Stimulated activated effector memory CD8-positive, alpha-beta T cell treated with anti-CD3 and anti-CD28 coated beads, Interleukin-12 subunit alpha, Interleukin-12 subunit beta, amount 100 ng/mL, for 72 hours (primary cell): ENCODE measurements around the gene PEX14.
A peak's percentile ranks its signal among the peaks of the same experiment; 100 is the strongest.

Experiments
- ATAC-seq: fragments of 150-1000 bp; cut with Tn5 transposase; 2 replicates; pipeline ENCODE4 v1.10.0; 2021
- DNase-seq, 2 donors: peaks; one replicate each; pipeline ENCODE4 v3.0.0; 2021 to 2022; ENCODE audit warnings: low spot score in 2 of 2
- H3K27ac Mint-ChIP-seq: one replicate; pipeline ENCODE4 v1.8.0; 2022; ENCODE audit warnings: mild to moderate bottlenecking, mixed read lengths
- H3K36me3 Mint-ChIP-seq: one replicate; pipeline ENCODE4 v1.8.0; 2022; ENCODE audit warnings: mild to moderate bottlenecking, mixed read lengths
- H3K4me1 Mint-ChIP-seq: one replicate; pipeline ENCODE4 v1.8.0; 2022; ENCODE audit warnings: mixed read lengths
- H3K4me3 Mint-ChIP-seq: one replicate; pipeline ENCODE4 v1.8.0; 2022; ENCODE audit warnings: mild to moderate bottlenecking, mixed read lengths
- H3K9me3 Mint-ChIP-seq: one replicate; pipeline ENCODE4 v1.8.0; 2022; ENCODE audit warnings: mixed read lengths

The PEX14 gene

DNA sequence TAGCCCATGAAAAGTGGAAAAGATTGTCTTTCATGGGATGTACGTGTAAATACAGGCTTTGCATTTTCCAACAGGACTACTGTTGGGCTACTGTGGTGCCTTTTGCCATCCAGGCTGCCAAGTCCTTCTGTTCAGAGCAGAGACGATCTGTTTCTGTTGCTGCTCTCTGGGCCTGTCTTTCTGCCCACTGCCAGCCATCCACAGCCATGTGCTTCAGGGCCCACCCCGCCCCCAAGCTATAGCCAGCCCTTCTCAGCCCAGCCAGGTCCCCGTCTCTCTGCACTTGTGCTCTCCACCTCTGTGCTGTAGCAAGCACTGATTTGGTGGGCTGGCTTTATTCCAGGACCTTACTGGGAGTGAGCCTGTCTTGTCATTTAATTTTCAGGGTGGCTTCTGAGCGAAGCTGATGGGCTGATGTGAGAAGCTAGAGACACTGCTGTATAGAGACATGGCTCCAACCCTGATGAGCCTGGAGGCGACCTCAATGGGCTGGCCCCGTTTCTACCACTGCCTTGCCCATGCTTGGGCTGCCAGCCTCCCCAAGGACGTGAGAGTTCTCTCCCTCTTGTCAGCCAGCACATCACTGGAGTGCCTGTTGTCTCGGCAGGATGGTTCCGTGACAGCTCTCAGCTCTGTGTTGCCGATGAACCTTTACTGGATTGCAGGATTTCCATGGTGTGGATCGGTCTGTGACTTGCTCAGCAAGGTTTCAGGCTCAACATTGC is 137.8 kb downstream of the PEX14 start:
- H3K4me3 Mint-ChIP-seq = no peak overlapping the region
- H3K9me3 Mint-ChIP-seq = no peaks in the 10 kb centered on the region
- peaks cover 7% of the 10 kb centered on the region for H3K36me3 Mint-ChIP-seq
- H3K4me1 Mint-ChIP-seq = peaks cover 11% of the 10 kb centered on the region
- DNase-seq (no peak), ATAC-seq (no peak)
- no peak overlapping the region for H3K27ac Mint-ChIP-seq

DNA sequence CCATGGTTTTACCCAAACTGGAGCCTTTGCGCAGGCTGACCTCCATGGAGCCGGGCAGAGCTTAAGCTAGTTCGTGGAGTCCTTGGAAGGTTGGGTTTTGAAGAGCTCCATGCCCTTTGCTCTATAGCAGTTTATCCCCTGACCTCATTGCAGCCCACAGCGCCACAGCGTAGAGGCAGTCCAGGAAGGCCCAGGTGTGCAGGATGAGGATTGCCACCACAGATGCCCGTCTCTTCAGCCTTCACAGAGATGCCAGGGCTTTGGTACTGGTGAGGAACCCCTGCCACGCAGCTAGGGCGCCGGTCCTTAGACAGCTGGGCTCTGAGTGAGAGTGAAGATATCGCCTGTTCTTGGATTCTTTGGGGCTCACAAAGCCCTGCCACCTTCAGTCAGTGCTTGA is 138.6 kb downstream of the PEX14 start:
- H3K36me3 Mint-ChIP-seq = peaks cover 7% of the 10 kb centered on the region
- H3K4me1 Mint-ChIP-seq = peaks cover 11% of the 10 kb centered on the region
- ATAC-seq (no peak), DNase-seq (no peak)
- H3K4me3 Mint-ChIP-seq = no peak overlapping the region
- H3K9me3 Mint-ChIP-seq = no peaks in the 10 kb centered on the region
- no peak overlapping the region for H3K27ac Mint-ChIP-seq

DNA sequence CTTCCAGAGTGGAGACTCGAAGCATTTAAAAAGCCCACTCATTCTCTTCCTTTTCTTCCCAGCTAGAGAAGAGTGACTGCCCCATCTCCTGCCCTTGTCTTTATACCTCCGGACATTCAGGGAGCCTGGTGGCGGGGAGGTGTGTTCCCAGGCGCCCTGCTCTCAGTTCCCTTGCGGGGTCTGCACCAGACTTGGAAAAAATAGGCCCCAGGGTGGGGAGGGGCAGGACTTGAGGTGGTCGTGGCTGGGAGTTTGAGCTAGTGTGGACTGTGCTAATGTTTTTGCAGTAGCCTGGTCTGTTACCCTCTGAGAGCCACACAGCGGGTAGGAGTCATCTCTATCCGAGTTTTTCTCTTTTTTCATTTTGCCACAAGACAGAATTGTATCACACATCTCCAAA is 139.1 kb downstream of the PEX14 start:
- Mint-ChIP-seq H3K36me3 (peaks cover 7% of the 10 kb centered on the region), H3K4me1 (peaks cover 11% of the 10 kb centered on the region), H3K9me3 (no peaks in the 10 kb centered on the region), H3K4me3 (no peak overlapping the region), H3K27ac (no peak overlapping the region)
- ATAC-seq (no peak), DNase-seq (no peak)

DNA sequence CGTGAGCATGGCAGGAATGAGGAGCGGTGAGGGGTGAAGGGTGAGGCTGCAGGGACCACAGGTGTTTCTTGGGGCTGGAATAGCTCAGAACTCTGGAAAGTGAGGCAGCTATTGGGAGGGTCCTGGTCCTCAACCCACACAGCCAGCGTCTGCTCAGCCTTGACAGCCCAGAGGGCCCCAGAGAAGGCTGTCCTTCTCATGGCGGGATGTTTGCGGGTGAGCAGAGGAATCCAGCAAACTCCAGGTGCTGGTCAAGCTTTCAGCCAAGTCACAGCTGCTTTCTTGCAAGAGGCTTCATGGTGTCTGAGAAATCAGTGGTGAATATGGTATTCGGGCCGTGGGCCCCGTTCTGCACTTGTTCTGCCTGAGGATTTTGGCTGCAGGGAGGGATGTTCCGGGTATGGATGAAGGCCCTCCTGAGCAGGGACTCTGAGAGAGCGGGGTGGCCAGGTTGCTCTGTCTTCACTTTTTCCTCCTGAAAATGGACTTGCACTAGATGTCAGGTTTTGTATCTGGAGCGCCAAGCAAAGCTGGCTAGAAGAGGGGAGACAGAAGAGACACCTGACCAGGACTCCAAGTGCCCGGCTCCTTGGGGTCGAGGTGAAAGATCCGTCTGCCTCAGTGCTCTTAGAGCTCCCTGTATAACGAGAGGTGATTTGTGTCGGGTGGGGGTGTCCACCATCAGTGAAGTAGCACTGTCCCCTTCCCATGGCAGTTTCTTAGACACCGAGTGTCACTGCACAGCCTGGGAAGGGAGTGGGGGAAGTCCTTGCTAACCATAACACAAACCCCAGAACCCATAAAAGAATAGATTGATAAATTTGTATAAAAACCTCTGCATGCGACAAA is 139.9 kb downstream of the PEX14 start:
- H3K9me3 Mint-ChIP-seq = no peaks in the 10 kb centered on the region
- DNase-seq (no peak), ATAC-seq (no peak)
- H3K36me3 Mint-ChIP-seq = peaks cover 7% of the 10 kb centered on the region
- H3K27ac Mint-ChIP-seq = no peak overlapping the region
- H3K4me1 Mint-ChIP-seq = peaks cover 11% of the 10 kb centered on the region
- H3K4me3 Mint-ChIP-seq = no peak overlapping the region

DNA sequence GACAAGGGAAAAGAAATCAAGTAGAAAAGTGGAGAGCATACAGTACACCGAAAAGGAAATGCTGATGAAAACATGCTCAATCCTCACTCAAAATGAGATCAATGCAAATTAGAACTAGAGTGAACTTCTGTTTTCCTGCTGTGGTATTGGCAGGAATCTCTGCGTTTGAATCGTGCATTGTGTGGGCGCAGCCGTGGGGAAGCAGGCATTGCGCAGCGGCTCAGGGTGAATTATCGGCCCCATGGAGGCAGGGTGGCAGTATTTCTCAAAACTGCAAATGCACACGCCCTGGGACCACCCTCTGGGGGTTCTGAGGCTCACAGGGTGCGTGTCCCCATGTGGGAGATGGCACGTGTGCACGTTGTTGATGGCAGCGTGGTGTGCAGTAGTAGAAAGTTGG is 140.6 kb downstream of the PEX14 start:
- no peak overlapping the region for H3K4me3 Mint-ChIP-seq
- H3K27ac Mint-ChIP-seq = no peak overlapping the region
- H3K4me1 Mint-ChIP-seq = peaks cover 11% of the 10 kb centered on the region
- no peaks in the 10 kb centered on the region for H3K9me3 Mint-ChIP-seq
- ATAC-seq = no peak
- no peak for DNase-seq
- H3K36me3 Mint-ChIP-seq = peaks cover 7% of the 10 kb centered on the region

DNA sequence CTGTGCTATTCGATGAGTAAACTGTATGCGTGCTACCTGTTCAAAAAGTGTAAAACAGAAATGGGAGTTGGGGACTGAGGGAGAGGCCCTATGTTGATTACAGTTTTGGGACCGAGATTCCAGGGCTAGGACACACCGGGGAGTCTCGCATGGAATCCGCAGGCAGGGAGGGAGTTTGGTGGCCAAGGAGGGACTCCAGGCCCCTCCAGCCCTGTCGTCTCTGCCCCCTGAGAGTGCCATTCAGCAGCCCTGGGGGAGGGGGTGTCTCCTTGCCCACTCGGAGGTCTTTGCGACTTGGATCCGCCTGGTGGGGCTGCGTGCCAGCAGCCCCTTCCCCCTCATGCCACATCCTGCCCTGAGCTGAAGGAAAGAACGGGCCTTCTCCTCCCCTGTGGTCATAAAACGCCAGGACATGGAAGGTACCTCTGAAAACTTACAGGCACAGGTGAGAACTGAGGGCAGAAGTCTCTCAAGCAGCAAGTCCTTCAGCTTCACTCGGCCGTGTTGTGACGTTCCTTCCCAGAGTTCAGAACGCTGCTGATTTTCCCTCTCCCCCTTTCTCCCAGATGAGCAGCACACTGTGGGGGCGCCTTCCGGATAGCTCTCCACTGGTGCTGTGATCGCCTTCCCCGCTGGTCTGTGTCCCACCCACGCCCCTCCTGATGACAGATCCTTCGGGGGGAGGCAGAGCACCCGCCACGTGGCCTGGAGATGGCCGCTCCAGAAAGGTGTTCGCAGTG is 141.4 kb downstream of the PEX14 start:
- Mint-ChIP-seq H3K4me1 (peaks cover 11% of the 10 kb centered on the region), H3K4me3 (no peak overlapping the region), H3K27ac (no peak overlapping the region), H3K36me3 (peaks cover 7% of the 10 kb centered on the region), H3K9me3 (no peaks in the 10 kb centered on the region)
- ATAC-seq = no peak
- DNase-seq = no peak

DNA sequence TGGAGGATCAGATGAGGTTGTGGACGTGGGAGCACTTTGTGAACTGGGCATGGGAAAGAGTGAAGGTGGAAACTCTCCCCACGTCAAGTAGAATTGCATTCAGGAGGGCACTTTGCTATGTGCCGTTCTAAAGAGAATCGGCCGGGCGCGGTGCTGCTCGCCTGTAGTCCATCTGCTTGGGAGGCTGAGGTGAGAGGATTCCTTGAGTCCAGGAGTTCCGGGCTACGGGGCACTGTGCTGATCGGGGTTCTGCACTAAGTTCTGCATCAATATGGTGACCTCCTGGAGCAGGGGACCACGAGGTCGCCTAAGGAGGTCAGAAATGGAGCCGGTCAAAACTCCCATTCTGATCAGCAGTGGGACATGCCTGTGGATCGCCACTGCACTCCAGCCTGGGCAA is 141.9 kb downstream of the PEX14 start:
- peaks cover 7% of the 10 kb centered on the region for H3K36me3 Mint-ChIP-seq
- H3K4me1 Mint-ChIP-seq = peaks cover 11% of the 10 kb centered on the region
- no peak for ATAC-seq
- H3K9me3 Mint-ChIP-seq = no peaks in the 10 kb centered on the region
- H3K27ac Mint-ChIP-seq = peak overlapping the region; percentile 29
- DNase-seq = no peak
- H3K4me3 Mint-ChIP-seq = no peak overlapping the region

DNA sequence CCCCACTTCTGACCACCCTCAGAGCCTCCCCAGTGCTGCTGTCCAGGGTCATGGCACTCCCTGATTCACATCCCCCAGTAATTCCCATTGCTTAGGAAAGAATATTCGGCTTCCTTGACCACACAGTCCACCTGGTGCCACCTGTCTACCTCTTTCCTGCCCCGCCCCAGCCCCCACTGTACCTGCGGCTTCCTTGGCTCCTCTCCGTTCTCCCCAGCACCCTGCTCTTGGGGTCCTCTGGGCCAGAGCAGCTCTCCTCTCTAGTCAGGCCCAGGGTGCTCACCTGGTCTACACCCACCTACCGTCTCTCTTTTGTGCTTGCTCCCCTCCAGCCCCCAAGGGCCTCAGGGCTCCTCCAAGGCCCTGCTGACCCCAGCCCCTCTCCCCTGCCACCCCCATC is 142.6 kb downstream of the PEX14 start:
- Mint-ChIP-seq H3K4me3 (no peak overlapping the region), H3K9me3 (no peaks in the 10 kb centered on the region), H3K4me1 (peaks cover 11% of the 10 kb centered on the region), H3K36me3 (peaks cover 7% of the 10 kb centered on the region), H3K27ac (peak overlapping the region; percentile 29)
- no peak for ATAC-seq
- DNase-seq = no peak

DNA sequence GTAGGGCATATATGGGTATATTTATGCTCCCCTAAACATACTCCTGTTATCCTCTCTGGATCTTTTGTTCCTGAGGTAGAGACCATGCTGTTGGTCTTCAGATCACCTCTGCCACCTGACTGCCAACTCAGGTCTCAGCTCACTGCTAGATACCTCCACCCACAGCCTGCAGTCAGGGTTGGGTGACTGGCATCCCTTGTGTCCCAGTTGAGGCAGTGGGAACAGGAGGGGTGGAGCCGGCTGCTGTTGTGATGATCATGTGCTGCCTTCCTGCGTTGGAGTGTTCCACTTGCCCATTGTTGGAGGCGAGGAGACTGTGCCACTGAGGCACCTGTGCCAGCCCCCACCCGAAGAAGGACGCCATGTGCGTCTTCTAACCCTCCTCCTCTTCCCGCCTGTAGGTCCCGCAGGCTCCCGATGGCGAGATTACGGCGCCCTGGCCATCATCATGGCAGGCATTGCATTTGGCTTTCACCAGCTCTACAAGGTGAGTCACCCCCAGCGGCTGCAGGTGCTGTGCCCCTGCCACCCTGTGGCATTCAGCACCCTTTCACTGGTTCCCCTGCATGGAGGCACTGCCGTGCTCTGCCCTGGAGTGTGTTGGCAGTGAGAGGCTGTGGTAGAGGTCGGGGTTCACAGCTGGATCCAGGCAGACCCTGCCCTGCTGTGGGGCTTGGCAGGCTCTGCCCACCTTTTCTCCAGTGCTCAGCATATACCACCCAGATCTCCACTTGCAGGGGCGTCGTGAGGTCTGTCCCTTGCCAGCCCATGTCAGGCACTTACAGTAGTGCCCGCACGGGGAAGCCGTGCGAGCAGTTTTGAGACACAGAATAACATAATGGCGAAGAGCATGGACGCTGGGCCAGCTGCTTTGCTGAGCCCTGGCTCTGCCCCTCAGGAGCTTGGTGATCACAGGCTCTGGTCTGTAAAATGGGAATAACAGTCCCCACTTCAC is 143.5 kb downstream of the PEX14 start:
- no peak for ATAC-seq
- Mint-ChIP-seq H3K4me1 (peaks cover 11% of the 10 kb centered on the region), H3K27ac (peak overlapping the region; percentile 29), H3K9me3 (no peaks in the 10 kb centered on the region), H3K4me3 (no peak overlapping the region), H3K36me3 (peaks cover 7% of the 10 kb centered on the region)
- DNase-seq = no peak

DNA sequence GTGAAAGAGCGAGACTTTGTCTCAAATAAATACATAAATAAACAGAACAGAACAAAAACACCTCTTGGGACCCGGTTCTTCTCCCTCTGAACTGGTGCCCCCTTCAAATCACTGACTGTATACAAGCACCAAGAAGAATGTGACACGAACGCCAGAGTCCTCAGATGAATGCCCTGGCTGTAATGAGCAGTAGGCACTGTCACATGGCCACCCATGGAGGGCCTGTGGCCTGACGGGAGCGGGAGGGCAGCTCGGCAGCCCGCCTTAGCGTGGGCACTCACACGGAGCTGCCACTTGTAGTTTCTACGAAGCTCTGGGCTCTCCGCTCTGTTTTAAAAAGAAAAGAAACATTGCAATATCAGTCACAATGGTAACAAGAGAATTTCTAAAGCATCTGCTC is 146.0 kb downstream of the PEX14 start:
- peaks cover 5% of the 10 kb centered on the region for H3K36me3 Mint-ChIP-seq
- H3K27ac Mint-ChIP-seq = no peak overlapping the region
- H3K4me1 Mint-ChIP-seq = no peaks in the 10 kb centered on the region
- H3K9me3 Mint-ChIP-seq = no peaks in the 10 kb centered on the region
- no peak overlapping the region for H3K4me3 Mint-ChIP-seq
- no peak for DNase-seq
- ATAC-seq = no peak

DNA sequence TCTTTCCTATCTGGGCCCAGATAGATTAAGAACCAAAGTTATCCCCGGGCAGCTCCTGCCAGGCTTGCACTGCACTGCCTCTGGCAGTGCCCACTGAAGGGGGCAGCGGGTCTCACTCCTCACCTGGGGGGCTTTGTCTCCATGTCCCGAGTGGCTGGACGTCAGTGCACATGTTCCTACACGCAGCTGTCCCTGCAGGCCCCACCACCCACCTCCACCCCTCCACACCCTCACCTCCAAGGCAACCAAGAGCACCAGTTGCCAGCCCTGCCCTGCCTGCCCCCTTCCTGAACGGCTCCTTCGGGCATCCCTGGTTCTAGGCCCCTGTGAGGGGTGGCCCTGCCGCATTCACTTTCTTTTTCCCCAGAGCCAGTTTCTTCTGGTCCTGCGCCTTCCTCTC is 147.2 kb downstream of the PEX14 start:
- Mint-ChIP-seq H3K9me3 (no peaks in the 10 kb centered on the region), H3K27ac (no peak overlapping the region), H3K4me3 (no peak overlapping the region), H3K36me3 (peaks cover 5% of the 10 kb centered on the region), H3K4me1 (no peaks in the 10 kb centered on the region)
- DNase-seq (no peak), ATAC-seq (no peak)

DNA sequence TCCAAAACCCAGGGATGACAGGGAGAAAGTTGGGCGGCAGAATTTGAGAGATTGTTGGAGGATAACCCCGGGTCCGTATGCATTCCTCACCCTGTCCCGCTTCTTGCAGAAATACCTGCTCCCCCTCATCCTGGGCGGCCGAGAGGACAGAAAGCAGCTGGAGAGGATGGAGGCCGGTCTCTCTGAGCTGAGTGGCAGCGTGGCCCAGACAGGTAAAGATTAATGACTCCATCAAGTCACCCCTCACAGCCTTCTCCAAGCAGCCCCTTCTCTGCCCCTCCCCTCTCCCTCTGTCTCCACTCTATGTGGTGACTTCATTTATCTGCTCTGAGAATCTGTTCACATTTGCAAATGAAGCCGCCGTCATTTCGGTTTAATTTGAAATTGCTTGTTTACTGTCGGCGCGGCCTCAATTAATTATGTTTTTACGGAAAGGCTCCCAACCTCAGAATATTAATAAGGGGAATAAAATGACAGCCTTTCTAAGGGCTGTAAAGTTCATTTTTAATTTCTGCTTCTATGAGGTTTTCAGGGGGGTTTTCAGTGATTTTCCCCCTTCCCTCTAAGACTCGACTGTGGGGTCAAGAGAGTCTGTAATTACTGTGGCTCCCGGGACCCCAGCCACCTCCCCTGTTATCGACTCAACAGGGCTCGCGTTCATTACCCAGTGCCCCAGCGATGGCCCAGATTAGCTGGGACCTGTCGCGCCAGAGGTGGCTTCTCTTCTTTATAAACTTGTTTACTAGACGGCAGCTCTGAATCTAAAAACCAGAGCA is 148.3 kb downstream of the PEX14 start:
- no peak for ATAC-seq
- Mint-ChIP-seq H3K36me3 (peaks cover 5% of the 10 kb centered on the region), H3K4me3 (no peak overlapping the region), H3K27ac (no peak overlapping the region), H3K4me1 (no peaks in the 10 kb centered on the region), H3K9me3 (no peaks in the 10 kb centered on the region)
- no peak for DNase-seq

DNA sequence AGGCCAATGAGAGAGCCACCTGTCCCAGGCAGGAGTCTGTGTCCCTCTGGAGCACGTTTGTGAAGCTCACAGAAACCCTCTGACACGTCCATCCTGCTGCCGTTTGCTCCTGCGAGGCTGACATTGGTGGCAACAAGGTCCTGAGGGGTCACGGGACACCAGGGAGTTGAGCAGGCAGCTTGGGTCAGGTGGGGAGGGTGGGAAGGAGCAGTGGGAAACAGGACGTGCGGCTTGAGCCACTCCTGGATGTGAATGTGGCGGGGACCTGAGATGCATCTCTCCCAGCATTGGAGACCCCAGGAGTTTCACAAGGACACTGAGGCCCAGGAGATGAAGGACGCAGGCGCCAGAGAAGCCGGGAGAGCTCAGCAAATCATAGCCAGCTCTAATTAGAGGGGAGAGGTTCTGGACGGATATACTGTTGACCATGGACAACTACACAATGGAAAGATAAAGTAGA is 149.0 kb downstream of the PEX14 start:
- H3K9me3 Mint-ChIP-seq = no peaks in the 10 kb centered on the region

More for the DNA sequence above, 149.0 kb downstream of the PEX14 start:
- Mint-ChIP-seq H3K27ac (no peak overlapping the region), H3K4me1 (no peaks in the 10 kb centered on the region), H3K36me3 (peaks cover 11% of the 10 kb centered on the region), H3K4me3 (no peak overlapping the region)
- ATAC-seq (no peak), DNase-seq (no peak)
